GM10248 (cell line): ENCODE results near the gene KLF4.
"Not testable (repeated sequence)": the region's sequence is repeated elsewhere in the genome, so short reads cannot be mapped to it uniquely, and the experiment has no call there.

Experiments used
- CTCF ChIA-PET: fragments of 300-600 bp; sonication (Branson Sonifier 250); formaldehyde crosslinking; extraction: SDS; loops from one replicate; lab custom pipeline; 2021; ENCODE audit warnings: antibody characterized with exemption; lab: Yijun Ruan, JAX
- POLR2A ChIA-PET: fragments of 350-650 bp; sonication (Branson Sonifier 250); formaldehyde crosslinking; extraction: SDS; loops from one replicate; lab custom pipeline; 2020; ENCODE audit warnings: antibody characterized with exemption; lab: Yijun Ruan, JAX
- DNase-seq: peaks from one replicate; pipeline ENCODE4 v3.0.0; 2012; ENCODE audit errors: extremely low spot score
- TF ChIP-seq, protein P1 (sequence below): IDR thresholded peaks from 2 replicates; pipeline ENCODE4 v1.5.1; 2012; ENCODE audit warnings: mild to moderate bottlenecking, low read depth; ENCODE audit errors: extremely low read depth, missing control alignments, control extremely low read depth

KLF4 gene

GRCh38 chr9:107520186-107520585, 30.6 kb upstream of the KLF4 start:
- TF ChIP-seq, protein P1, sequence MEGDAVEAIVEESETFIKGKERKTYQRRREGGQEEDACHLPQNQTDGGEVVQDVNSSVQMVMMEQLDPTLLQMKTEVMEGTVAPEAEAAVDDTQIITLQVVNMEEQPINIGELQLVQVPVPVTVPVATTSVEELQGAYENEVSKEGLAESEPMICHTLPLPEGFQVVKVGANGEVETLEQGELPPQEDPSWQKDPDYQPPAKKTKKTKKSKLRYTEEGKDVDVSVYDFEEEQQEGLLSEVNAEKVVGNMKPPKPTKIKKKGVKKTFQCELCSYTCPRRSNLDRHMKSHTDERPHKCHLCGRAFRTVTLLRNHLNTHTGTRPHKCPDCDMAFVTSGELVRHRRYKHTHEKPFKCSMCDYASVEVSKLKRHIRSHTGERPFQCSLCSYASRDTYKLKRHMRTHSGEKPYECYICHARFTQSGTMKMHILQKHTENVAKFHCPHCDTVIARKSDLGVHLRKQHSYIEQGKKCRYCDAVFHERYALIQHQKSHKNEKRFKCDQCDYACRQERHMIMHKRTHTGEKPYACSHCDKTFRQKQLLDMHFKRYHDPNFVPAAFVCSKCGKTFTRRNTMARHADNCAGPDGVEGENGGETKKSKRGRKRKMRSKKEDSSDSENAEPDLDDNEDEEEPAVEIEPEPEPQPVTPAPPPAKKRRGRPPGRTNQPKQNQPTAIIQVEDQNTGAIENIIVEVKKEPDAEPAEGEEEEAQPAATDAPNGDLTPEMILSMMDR, result no peak
- no peak for DNase-seq
- POLR2A ChIA-PET, result no interaction called here
- CTCF ChIA-PET, result no interaction called here

- TF ChIP-seq, protein P1, result no peak
- ChIA-PET POLR2A (no interaction called here), CTCF (no interaction called here)
- DNase-seq, result no peak
Observed at GRCh38 chr9:107518037-107518807, 28.7 kb upstream of the KLF4 start.

- ChIA-PET POLR2A (no interaction called here), CTCF (no interaction called here)
- no peak for DNase-seq
- TF ChIP-seq, protein P1, result no peak
Observed at GRCh38 chr9:107513464-107514100, 24.0 kb upstream of the KLF4 start.

GRCh38 chr9:107504585-107505455, 15.3 kb upstream of the KLF4 start:
- TF ChIP-seq, protein P1, result no peak
- POLR2A ChIA-PET, result no interaction called here
- DNase-seq, result no peak
- CTCF ChIA-PET, result interaction anchor here (1.5 kb wide), 1 partner anchor 9 kb away, joined by 3 read pairs; no protein-coding TSS in a partner anchor

DNA sequence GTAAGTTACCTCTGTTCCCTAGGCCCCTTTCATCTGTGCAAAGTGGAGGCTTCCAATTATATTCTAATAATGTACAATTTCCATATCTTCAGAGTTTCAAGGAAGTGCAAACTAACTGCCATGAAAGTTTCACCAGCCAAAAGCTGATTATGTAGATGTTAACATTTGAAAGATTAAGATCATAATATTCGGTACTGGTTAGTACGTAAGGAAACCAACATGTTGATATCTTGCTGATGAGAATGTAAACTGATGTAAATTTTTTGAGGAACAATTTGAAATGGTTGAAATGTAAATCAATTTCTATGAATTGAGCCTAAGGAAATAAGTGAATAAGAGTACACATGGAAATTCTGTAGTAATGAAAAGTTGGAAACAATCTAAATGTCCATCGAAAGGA, 12.9 kb upstream of the KLF4 start:
- ChIA-PET CTCF (no interaction called here), POLR2A (no interaction called here)
- TF ChIP-seq, protein P1, result no peak
- DNase-seq, result no peak

- CTCF ChIA-PET, DNase-seq, POLR2A ChIA-PET: not testable (repeated sequence)
Observed at GRCh38 chr9:107500421-107501200, 11.0 kb upstream of the KLF4 start.
